Activated naive CD4-positive, alpha-beta T cell treated with anti-CD3 and anti-CD28 coated beads, Interleukin-2, amount 50 U/mL, for 72 hours (primary cell): Measurements from ENCODE around the gene RASA2. TPM values are rescaled to one million over a fixed set of nuclear protein-coding genes. Genes with fewer than 3 reads are reported as not detected.

ENCODE experiments used
- ATAC-seq, 2 donors: fragments of 150-1000 bp; cut with Tn5 transposase; 2 replicates each; pipeline ENCODE4 v1.10.0; 2021; ENCODE audit warnings: mild to moderate bottlenecking in 2 of 2, moderate library complexity in 2 of 2
- DNase-seq, 2 donors: peaks; one replicate each; pipeline ENCODE4 v3.0.0; 2021 to 2022; ENCODE audit warnings: low spot score in 2 of 2
- H3K27ac Mint-ChIP-seq, 2 donors: one replicate each; pipeline ENCODE4 v1.8.0; 2022; ENCODE audit warnings: mild to moderate bottlenecking in 2 of 2, mixed read lengths in 2 of 2
- H3K36me3 Mint-ChIP-seq, 2 donors: one replicate each; pipeline ENCODE4 v1.8.0; 2022; ENCODE audit warnings: mixed read lengths in 2 of 2
- H3K9me3 Mint-ChIP-seq, 2 donors: one replicate each; pipeline ENCODE4 v1.8.0; 2022; ENCODE audit warnings: mixed read lengths in 2 of 2
- total RNA-seq, 2 donors: library from RNA; stranded (reverse); gene quantifications; one replicate each; pipeline ENCODE4 v1.2.3, GENCODE V29; 2022

RASA2 gene
- total RNA-seq, 2 donors from 2014 or later, result 27.1 to 31.1 TPM

GRCh38 chr3:141652349-141652748, 165.5 kb downstream of the RASA2 start:
- DNase-seq (no peak), ATAC-seq (no peak)
- Mint-ChIP-seq H3K36me3 (no peaks in the 10 kb centered on the region), H3K9me3 (no peaks in the 10 kb centered on the region), H3K27ac (no peak overlapping the region)

- DNase-seq, result no peak
- Mint-ChIP-seq H3K36me3 (no peaks in the 10 kb centered on the region), H3K9me3 (no peaks in the 10 kb centered on the region), H3K27ac (no peak overlapping the region)
- no peak for ATAC-seq
Observed at GRCh38 chr3:141653847-141654246, 167.0 kb downstream of the RASA2 start.

GRCh38 chr3:141655801-141656200, 169.0 kb downstream of the RASA2 start:
- no peak for DNase-seq
- no peak for ATAC-seq
- no peak overlapping the region for H3K27ac Mint-ChIP-seq
- H3K36me3 Mint-ChIP-seq, result peaks cover 0 to 5% of the 10 kb centered on the region in 2 donors
- no peaks in the 10 kb centered on the region for H3K9me3 Mint-ChIP-seq

- Mint-ChIP-seq H3K9me3 (no peaks in the 10 kb centered on the region), H3K36me3 (peaks cover 0 to 5% of the 10 kb centered on the region in 2 donors), H3K27ac (no peak overlapping the region)
- DNase-seq, result no peak
- ATAC-seq, result no peak
Observed at GRCh38 chr3:141656771-141657170, 169.9 kb downstream of the RASA2 start.

GRCh38 chr3:141657516-141657915, 170.7 kb downstream of the RASA2 start:
- DNase-seq (no peak), ATAC-seq (no peak)
- no peak overlapping the region for H3K27ac Mint-ChIP-seq
- no peaks in the 10 kb centered on the region for H3K9me3 Mint-ChIP-seq
- H3K36me3 Mint-ChIP-seq, result peaks cover 0 to 5% of the 10 kb centered on the region in 2 donors

GRCh38 chr3:141659821-141660613, 173.2 kb downstream of the RASA2 start:
- peak; percentile 49 to 50 for ATAC-seq
- no peak overlapping the region for H3K27ac Mint-ChIP-seq
- peaks cover 0 to 5% of the 10 kb centered on the region in 2 donors for H3K36me3 Mint-ChIP-seq
- no peaks in the 10 kb centered on the region for H3K9me3 Mint-ChIP-seq
- DNase-seq, result peak in 1 of 2 donors; percentile 18

GRCh38 chr3:141660614-141660947, 173.8 kb downstream of the RASA2 start:
- no peak overlapping the region for H3K27ac Mint-ChIP-seq
- no peak for ATAC-seq
- H3K9me3 Mint-ChIP-seq, result no peaks in the 10 kb centered on the region
- peaks cover 0 to 5% of the 10 kb centered on the region in 2 donors for H3K36me3 Mint-ChIP-seq
- DNase-seq, result no peak

GRCh38 chr3:141661229-141662196, 174.7 kb downstream of the RASA2 start:
- peaks cover 0 to 5% of the 10 kb centered on the region in 2 donors for H3K36me3 Mint-ChIP-seq
- DNase-seq, result no peak
- ATAC-seq, result no peak
- no peak overlapping the region for H3K27ac Mint-ChIP-seq
- no peaks in the 10 kb centered on the region for H3K9me3 Mint-ChIP-seq

- ATAC-seq, result no peak
- H3K27ac Mint-ChIP-seq, result no peak overlapping the region
- peaks cover 6 to 9% of the 10 kb centered on the region in 2 donors for H3K36me3 Mint-ChIP-seq
- no peak for DNase-seq
- H3K9me3 Mint-ChIP-seq, result peaks cover 5 to 10% of the 10 kb centered on the region in 2 donors
Observed at GRCh38 chr3:141663993-141664392, 177.2 kb downstream of the RASA2 start.

Other genes starting within 250 kb of the RASA2 start
- gene ZBTB38, start 118.5 kb upstream of the RASA2 start, total RNA-seq, result 10 to 100 TPM; 13.4 to 19.9 TPM